BE2C (cell line): ENCODE data around the gene ADA.

ENCODE experiments used
- DNase-seq: peaks from one replicate; pipeline ENCODE4 v3.0.0-alpha.2; 2020
- H3K27me3 ChIP-seq: fragments of 250-450 bp; sonication (Bioruptor Pico); 2 replicates; pipeline ENCODE4 v1.5.1; 2020; ENCODE audit warnings: mild to moderate bottlenecking
- H3K36me3 ChIP-seq: fragments of 250-450 bp; sonication (Bioruptor Pico); 2 replicates; pipeline ENCODE4 v1.5.1; 2020; ENCODE audit warnings: mild to moderate bottlenecking
- H3K4me1 ChIP-seq: fragments of 250-450 bp; sonication (Bioruptor Pico); 2 replicates; pipeline ENCODE4 v1.5.1; 2020
- H3K4me3 ChIP-seq: 2 replicates; pipeline ENCODE4 v1.5.1; 2011; ENCODE audit warnings: low read depth, low read length
- H3K9me3 ChIP-seq: fragments of 250-450 bp; sonication (Bioruptor Pico); 2 replicates; pipeline ENCODE4 v1.5.1; 2020
- CTCF ChIP-seq: IDR thresholded peaks from 2 replicates; pipeline ENCODE4 v1.5.1; 2012; ENCODE audit warnings: mild to moderate bottlenecking, low read depth, low read length

The ADA gene

GRCh38 chr20:44609006-44609515 lies 42.4 kb downstream of the ADA start:
- TF ChIP-seq CTCF: no peak
- H3K36me3 ChIP-seq: no peaks in the 10 kb centered on the region
- no peaks in the 10 kb centered on the region for H3K4me1 ChIP-seq

GRCh38 chr20:44606725-44607441 lies 44.6 kb downstream of the ADA start:
- no peak for DNase-seq
- Histone ChIP-seq H3K9me3 (no peaks in the 10 kb centered on the region), H3K36me3 (no peaks in the 10 kb centered on the region), H3K4me3 (no peak overlapping the region), H3K27me3 (no peaks in the 10 kb centered on the region), H3K4me1 (no peaks in the 10 kb centered on the region)
- no peak for TF ChIP-seq CTCF

More at GRCh38 chr20:44609006-44609515, 42.4 kb downstream of the ADA start:
- DNase-seq: no peak
- no peaks in the 10 kb centered on the region for H3K27me3 ChIP-seq
- no peaks in the 10 kb centered on the region for H3K9me3 ChIP-seq
- H3K4me3 ChIP-seq: no peak overlapping the region

GRCh38 chr20:44603327-44603726 lies 48.2 kb downstream of the ADA start:
- Histone ChIP-seq H3K9me3 (no peaks in the 10 kb centered on the region), H3K4me1 (no peaks in the 10 kb centered on the region), H3K27me3 (no peaks in the 10 kb centered on the region), H3K4me3 (no peak overlapping the region), H3K36me3 (no peaks in the 10 kb centered on the region)
- peak; percentile 26; the same call in 1 of the 2 replicates for TF ChIP-seq CTCF
- no peak for DNase-seq

GRCh38 chr20:44601801-44602204 lies 49.7 kb downstream of the ADA start:
- no peaks in the 10 kb centered on the region for H3K36me3 ChIP-seq
- no peaks in the 10 kb centered on the region for H3K9me3 ChIP-seq
- TF ChIP-seq CTCF: no peak
- no peaks in the 10 kb centered on the region for H3K27me3 ChIP-seq
- no peaks in the 10 kb centered on the region for H3K4me1 ChIP-seq
- DNase-seq: no peak
- no peak overlapping the region for H3K4me3 ChIP-seq

- Histone ChIP-seq H3K9me3 (no peaks in the 10 kb centered on the region), H3K36me3 (no peaks in the 10 kb centered on the region), H3K4me1 (no peaks in the 10 kb centered on the region), H3K27me3 (no peaks in the 10 kb centered on the region), H3K4me3 (no peak overlapping the region)
- no peak for DNase-seq
- no peak for TF ChIP-seq CTCF
Observed at GRCh38 chr20:44601236-44601671, 50.2 kb downstream of the ADA start.

GRCh38 chr20:44600758-44601201 lies 50.7 kb downstream of the ADA start:
- H3K36me3 ChIP-seq: no peaks in the 10 kb centered on the region
- no peaks in the 10 kb centered on the region for H3K27me3 ChIP-seq
- TF ChIP-seq CTCF: no peak
- no peak for DNase-seq
- no peaks in the 10 kb centered on the region for H3K4me1 ChIP-seq
- no peaks in the 10 kb centered on the region for H3K9me3 ChIP-seq
- H3K4me3 ChIP-seq: no peak overlapping the region
